ENCODE measurements around the gene CREBBP. TPM values are rescaled to one million over a fixed set of nuclear protein-coding genes. Genes with fewer than 3 reads are reported as not detected.

The CREBBP gene
- total and polyA plus RNA-seq, 2 experiments from 2014 or later = 36.9 to 54.8 TPM

- TF ChIP-seq, protein P1, sequence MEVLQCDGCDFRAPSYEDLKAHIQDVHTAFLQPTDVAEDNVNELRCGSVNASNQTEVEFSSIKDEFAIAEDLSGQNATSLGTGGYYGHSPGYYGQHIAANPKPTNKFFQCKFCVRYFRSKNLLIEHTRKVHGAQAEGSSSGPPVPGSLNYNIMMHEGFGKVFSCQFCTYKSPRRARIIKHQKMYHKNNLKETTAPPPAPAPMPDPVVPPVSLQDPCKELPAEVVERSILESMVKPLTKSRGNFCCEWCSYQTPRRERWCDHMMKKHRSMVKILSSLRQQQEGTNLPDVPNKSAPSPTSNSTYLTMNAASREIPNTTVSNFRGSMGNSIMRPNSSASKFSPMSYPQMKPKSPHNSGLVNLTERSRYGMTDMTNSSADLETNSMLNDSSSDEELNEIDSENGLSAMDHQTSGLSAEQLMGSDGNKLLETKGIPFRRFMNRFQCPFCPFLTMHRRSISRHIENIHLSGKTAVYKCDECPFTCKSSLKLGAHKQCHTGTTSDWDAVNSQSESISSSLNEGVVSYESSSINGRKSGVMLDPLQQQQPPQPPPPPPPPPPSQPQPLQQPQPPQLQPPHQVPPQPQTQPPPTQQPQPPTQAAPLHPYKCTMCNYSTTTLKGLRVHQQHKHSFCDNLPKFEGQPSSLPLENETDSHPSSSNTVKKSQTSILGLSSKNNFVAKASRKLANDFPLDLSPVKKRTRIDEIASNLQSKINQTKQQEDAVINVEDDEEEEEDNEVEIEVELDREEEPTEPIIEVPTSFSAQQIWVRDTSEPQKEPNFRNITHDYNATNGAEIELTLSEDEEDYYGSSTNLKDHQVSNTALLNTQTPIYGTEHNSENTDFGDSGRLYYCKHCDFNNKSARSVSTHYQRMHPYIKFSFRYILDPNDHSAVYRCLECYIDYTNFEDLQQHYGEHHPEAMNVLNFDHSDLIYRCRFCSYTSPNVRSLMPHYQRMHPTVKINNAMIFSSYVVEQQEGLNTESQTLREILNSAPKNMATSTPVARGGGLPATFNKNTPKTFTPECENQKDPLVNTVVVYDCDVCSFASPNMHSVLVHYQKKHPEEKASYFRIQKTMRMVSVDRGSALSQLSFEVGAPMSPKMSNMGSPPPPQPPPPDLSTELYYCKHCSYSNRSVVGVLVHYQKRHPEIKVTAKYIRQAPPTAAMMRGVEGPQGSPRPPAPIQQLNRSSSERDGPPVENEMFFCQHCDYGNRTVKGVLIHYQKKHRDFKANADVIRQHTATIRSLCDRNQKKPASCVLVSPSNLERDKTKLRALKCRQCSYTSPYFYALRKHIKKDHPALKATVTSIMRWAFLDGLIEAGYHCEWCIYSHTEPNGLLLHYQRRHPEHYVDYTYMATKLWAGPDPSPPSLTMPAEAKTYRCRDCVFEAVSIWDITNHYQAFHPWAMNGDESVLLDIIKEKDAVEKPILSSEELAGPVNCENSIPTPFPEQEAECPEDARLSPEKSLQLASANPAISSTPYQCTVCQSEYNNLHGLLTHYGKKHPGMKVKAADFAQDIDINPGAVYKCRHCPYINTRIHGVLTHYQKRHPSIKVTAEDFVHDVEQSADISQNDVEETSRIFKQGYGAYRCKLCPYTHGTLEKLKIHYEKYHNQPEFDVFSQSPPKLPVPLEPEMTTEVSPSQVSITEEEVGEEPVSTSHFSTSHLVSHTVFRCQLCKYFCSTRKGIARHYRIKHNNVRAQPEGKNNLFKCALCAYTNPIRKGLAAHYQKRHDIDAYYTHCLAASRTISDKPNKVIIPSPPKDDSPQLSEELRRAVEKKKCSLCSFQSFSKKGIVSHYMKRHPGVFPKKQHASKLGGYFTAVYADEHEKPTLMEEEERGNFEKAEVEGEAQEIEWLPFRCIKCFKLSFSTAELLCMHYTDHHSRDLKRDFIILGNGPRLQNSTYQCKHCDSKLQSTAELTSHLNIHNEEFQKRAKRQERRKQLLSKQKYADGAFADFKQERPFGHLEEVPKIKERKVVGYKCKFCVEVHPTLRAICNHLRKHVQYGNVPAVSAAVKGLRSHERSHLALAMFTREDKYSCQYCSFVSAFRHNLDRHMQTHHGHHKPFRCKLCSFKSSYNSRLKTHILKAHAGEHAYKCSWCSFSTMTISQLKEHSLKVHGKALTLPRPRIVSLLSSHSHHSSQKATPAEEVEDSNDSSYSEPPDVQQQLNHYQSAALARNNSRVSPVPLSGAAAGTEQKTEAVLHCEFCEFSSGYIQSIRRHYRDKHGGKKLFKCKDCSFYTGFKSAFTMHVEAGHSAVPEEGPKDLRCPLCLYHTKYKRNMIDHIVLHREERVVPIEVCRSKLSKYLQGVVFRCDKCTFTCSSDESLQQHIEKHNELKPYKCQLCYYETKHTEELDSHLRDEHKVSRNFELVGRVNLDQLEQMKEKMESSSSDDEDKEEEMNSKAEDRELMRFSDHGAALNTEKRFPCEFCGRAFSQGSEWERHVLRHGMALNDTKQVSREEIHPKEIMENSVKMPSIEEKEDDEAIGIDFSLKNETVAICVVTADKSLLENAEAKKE (CRISPR knock-in tag; IDR thresholded peaks at IDR 0.05) = no peak
- no peak for TF ChIP-seq NANOG (IDR thresholded peaks at IDR 0.05; ENCODE audit: borderline replicate concordance)
- no peak for TF ChIP-seq ETS1 (IDR thresholded peaks at IDR 0.05)
- TF ChIP-seq REST (IDR thresholded peaks at IDR 0.05; ENCODE audit: unreplicated experiment) = no peak
- TF ChIP-seq EZH2phosphoT487 (IDR thresholded peaks at IDR 0.05; ENCODE audit: unreplicated experiment) = no peak
- TF ChIP-seq ZNF331 (CRISPR knock-in tag; IDR thresholded peaks at IDR 0.05; ENCODE audit: low read depth) = no peak
- TF ChIP-seq EZH2 (IDR thresholded peaks at IDR 0.05; ENCODE audit: low read depth, unreplicated experiment) = no peak
- TF ChIP-seq ZNF114 (CRISPR knock-in tag; IDR thresholded peaks at IDR 0.05) = no peak
- no peak for TF ChIP-seq CREB1 (CRISPR knock-in tag; IDR thresholded peaks at IDR 0.05; ENCODE audit: low read depth)
- TF ChIP-seq JUNB (IDR thresholded peaks at IDR 0.05; ENCODE audit: unreplicated experiment) = no peak
- no peak for TF ChIP-seq STAT1 (IDR thresholded peaks at IDR 0.05; ENCODE audit: unreplicated experiment)
Measured at GRCh38 chr16:3850544-3850899, 30.0 kb downstream of the CREBBP start (continued).
